ENCODE data around the gene TMEM151B.

- no peak for TF ChIP-seq SUZ12 (IDR thresholded peaks at IDR 0.05; ENCODE audit: extremely low read depth, insufficient read depth, insufficient read length)
- no peak for TF ChIP-seq YY1 (IDR thresholded peaks at IDR 0.05; ENCODE audit: insufficient read depth, insufficient read length)
These were observed 5.1 kb upstream of the TMEM151B start, which contains the start of gene NFKBIE for GRCh38 chr6:44265007-44265721.
